Hepatocyte (in vitro differentiated cells): ENCODE measurements around the gene IGFL1. TPM values are rescaled to one million over a fixed set of nuclear protein-coding genes. Genes with fewer than 3 reads are reported as not detected.
A peak's percentile ranks its signal among the peaks of the same experiment; 100 is the strongest.
"Not testable (repeated sequence)": the region's sequence is repeated elsewhere in the genome, so short reads cannot be mapped to it uniquely, and the experiment has no call there.

ENCODE experiments used
- DNase-seq: peaks from one replicate; pipeline ENCODE4 v3.0.0-alpha.2; 2016; ENCODE audit warnings: low spot score
- H2AFZ ChIP-seq: fragments of 200-600 bp; sonication (generic); 2 replicates; pipeline ENCODE4 v1.6.0; 2016; ENCODE audit warnings: antibody characterized with exemption, mild to moderate bottlenecking
- H3K27ac ChIP-seq: fragments of 200-600 bp; sonication (generic); 2 replicates; pipeline ENCODE4 v1.5.1; 2016; ENCODE audit warnings: mild to moderate bottlenecking
- H3K27me3 ChIP-seq: fragments of 200-600 bp; sonication (generic); 2 replicates; pipeline ENCODE4 v1.6.1; 2016
- H3K36me3 ChIP-seq: fragments of 200-600 bp; sonication (generic); replicated peaks from 2 replicates; pipeline ENCODE4 v1.5.1; 2016; ENCODE audit warnings: low read depth; ENCODE audit not compliant: insufficient read depth
- H3K4me1 ChIP-seq: fragments of 200-600 bp; sonication (generic); 2 replicates; pipeline ENCODE4 v1.5.1; 2016; ENCODE audit warnings: mild to moderate bottlenecking, moderate library complexity; ENCODE audit not compliant: insufficient read depth
- H3K4me2 ChIP-seq: fragments of 200-600 bp; sonication (generic); 2 replicates; pipeline ENCODE4 v1.6.0; 2016
- H3K4me3 ChIP-seq: fragments of 200-600 bp; sonication (generic); 2 replicates; pipeline ENCODE4 v1.5.1; 2016; ENCODE audit warnings: mild to moderate bottlenecking
- H3K79me2 ChIP-seq: fragments of 200-600 bp; sonication (generic); 2 replicates; pipeline ENCODE4 v1.6.0; 2017; ENCODE audit warnings: mild to moderate bottlenecking
- H3K9me2 ChIP-seq: fragments of 200-600 bp; sonication (generic); replicated peaks from 2 replicates; pipeline ENCODE4 v1.6.0; 2017; ENCODE audit warnings: mild to moderate bottlenecking; ENCODE audit not compliant: insufficient read depth
- H3K9me3 ChIP-seq: fragments of 200-600 bp; sonication (generic); 2 replicates; pipeline ENCODE4 v1.5.1; 2016; ENCODE audit warnings: low read depth, mild to moderate bottlenecking
- H4K20me1 ChIP-seq: fragments of 200-600 bp; sonication (generic); 2 replicates; pipeline ENCODE4 v1.6.0; 2016; ENCODE audit warnings: mild to moderate bottlenecking; ENCODE audit not compliant: insufficient read depth, poor library complexity, severe bottlenecking
- CTCF ChIP-seq: fragments of 200-600 bp; sonication (generic); IDR thresholded peaks from 2 replicates; pipeline ENCODE4 v1.5.1; 2016; ENCODE audit warnings: antibody characterized with exemption, mild to moderate bottlenecking; ENCODE audit not compliant: poor library complexity
- EZH2 ChIP-seq: fragments of 200-600 bp; sonication (generic); IDR thresholded peaks from 2 replicates; pipeline ENCODE4 v1.6.1; 2016; ENCODE audit warnings: antibody characterized with exemption, mild to moderate bottlenecking, borderline replicate concordance
- EZH2phosphoT487 ChIP-seq: fragments of 200-600 bp; sonication (generic); IDR thresholded peaks from one replicate; pipeline ENCODE4 v1.6.1; 2018; ENCODE audit warnings: antibody characterized with exemption, mild to moderate bottlenecking, low read depth, moderate library complexity; ENCODE audit not compliant: unreplicated experiment, severe bottlenecking
- WGBS: methylation state at CpG from one replicate; pipeline ENCODE4 v1.1.6; 2016; ENCODE audit warnings: low lambda C conversion rate; ENCODE audit errors: missing lambda C conversion rate; 5-methylcytosine and 5-hydroxymethylcytosine counted together
- polyA plus RNA-seq: library from polyadenylated mRNA; unstranded; fragments of >200 nt; fragmentation: Nextera tagmentation; extraction: Ambion mirVana; gene quantifications from 2 replicates; pipeline ENCODE4 v1.2.1, GENCODE V29; 2016
- total RNA-seq: library from RNA; depleted of rRNA; stranded (reverse); fragments of >200 nt; gene quantifications from 2 replicates; pipeline ENCODE4 v1.2.3, GENCODE V29; 2014

IGFL1 gene
- total and polyA plus RNA-seq, 2 experiments from 2014 or later, result not detected

- Histone ChIP-seq H3K79me2 (no peaks in the 10 kb centered on the region), H3K9me2 (no peaks in the 10 kb centered on the region), H3K27ac (no peak overlapping the region), H3K27me3 (no peaks in the 10 kb centered on the region), H3K9me3 (no peaks in the 10 kb centered on the region), H2AFZ (no peak overlapping the region), H4K20me1 (no peaks in the 10 kb centered on the region), H3K36me3 (no peaks in the 10 kb centered on the region), H3K4me1 (no peaks in the 10 kb centered on the region), H3K4me2 (no peak overlapping the region), H3K4me3 (no peak overlapping the region)
- no peak for DNase-seq
- TF ChIP-seq CTCF (no peak), EZH2phosphoT487 (no peak), EZH2 (no peak)
- WGBS, result 82% methylated on average over 7 of the region's 7 CpGs
Observed at GRCh38 chr19:46269101-46269500, 39.6 kb downstream of the IGFL1 start.

GRCh38 chr19:46270521-46271256 lies 41.1 kb downstream of the IGFL1 start:
- DNase-seq, result no peak
- WGBS, result 40% methylated on average over 17 of the region's 17 CpGs
- peak overlapping the region; percentile 12 for H3K4me2 ChIP-seq
- no peaks in the 10 kb centered on the region for H3K36me3 ChIP-seq
- H3K27ac ChIP-seq, result peak overlapping the region; percentile 74
- no peak overlapping the region for H3K4me3 ChIP-seq
- no peaks in the 10 kb centered on the region for H3K4me1 ChIP-seq
- no peaks in the 10 kb centered on the region for H3K79me2 ChIP-seq
- no peaks in the 10 kb centered on the region for H3K9me2 ChIP-seq
- H4K20me1 ChIP-seq, result no peaks in the 10 kb centered on the region
- peak overlapping the region; percentile 37 for H2AFZ ChIP-seq
- no peak for TF ChIP-seq EZH2
- TF ChIP-seq CTCF, result no peak
- TF ChIP-seq EZH2phosphoT487, result no peak
- no peaks in the 10 kb centered on the region for H3K9me3 ChIP-seq
- H3K27me3 ChIP-seq, result no peaks in the 10 kb centered on the region

GRCh38 chr19:46271481-46272197 lies 42.1 kb downstream of the IGFL1 start:
- no peaks in the 10 kb centered on the region for H3K27me3 ChIP-seq
- TF ChIP-seq CTCF (no peak), EZH2 (no peak), EZH2phosphoT487 (no peak)
- H3K4me1 ChIP-seq, result no peaks in the 10 kb centered on the region
- H3K79me2 ChIP-seq, result no peaks in the 10 kb centered on the region
- 54% methylated on average over 8 of the region's 8 CpGs for WGBS
- DNase-seq, result peak; percentile 58
- H2AFZ ChIP-seq, result no peak overlapping the region
- H3K9me2 ChIP-seq, result no peaks in the 10 kb centered on the region
- H3K9me3 ChIP-seq, result no peaks in the 10 kb centered on the region
- H3K4me2 ChIP-seq, result no peak overlapping the region
- peak overlapping the region; percentile 74 for H3K27ac ChIP-seq
- no peaks in the 10 kb centered on the region for H3K36me3 ChIP-seq
- no peak overlapping the region for H3K4me3 ChIP-seq
- no peaks in the 10 kb centered on the region for H4K20me1 ChIP-seq

GRCh38 chr19:46273931-46274330 lies 44.4 kb downstream of the IGFL1 start:
- not testable (repeated sequence) for H3K9me2 ChIP-seq, H2AFZ ChIP-seq, H3K4me1 ChIP-seq, DNase-seq, H3K36me3 ChIP-seq, H3K79me2 ChIP-seq, H4K20me1 ChIP-seq, H3K27me3 ChIP-seq, H3K4me2 ChIP-seq, H3K9me3 ChIP-seq, H3K4me3 ChIP-seq, H3K27ac ChIP-seq
- WGBS, result 64% methylated on average over 6 of the region's 6 CpGs
